ENCODE data around the gene TENM4.

Gene TENM4

GRCh38 chr11:79436919-79437277, 3.9 kb downstream of the TENM4 start:
- H3K4me3 ChIP-seq (ENCODE audit: low read depth in 1 of 2, low read length in 2 of 2): peak overlapping the region in 1 of 2 donors; percentile 17
- H3K27me3 ChIP-seq (ENCODE audit: control insufficient read depth in 1 of 2, insufficient read depth in 2 of 2, low read length in 2 of 2): peaks cover 53 to 61% of the 10 kb centered on the region in 2 donors
- H3K9me3 ChIP-seq (ENCODE audit: control insufficient read depth in 1 of 2, low read length in 2 of 2): no peaks in the 10 kb centered on the region
- H3K36me3 ChIP-seq (ENCODE audit: control insufficient read depth in 1 of 2, insufficient read depth in 2 of 2, low read length in 2 of 2): no peaks in the 10 kb centered on the region
- H3K4me1 ChIP-seq (ENCODE audit: control insufficient read depth in 1 of 2, insufficient read depth in 2 of 2, low read length in 2 of 2): peaks cover 10 to 23% of the 10 kb centered on the region in 2 donors
- no peak overlapping the region for H3K27ac ChIP-seq (ENCODE audit: low read depth, low read length)
- no peak overlapping the region for H3K9ac ChIP-seq (ENCODE audit: low read depth in 1 of 2, low read length in 2 of 2)

- H3K9me3 ChIP-seq (ENCODE audit: control insufficient read depth in 1 of 2, low read length in 2 of 2): no peaks in the 10 kb centered on the region
- H3K36me3 ChIP-seq (ENCODE audit: control insufficient read depth in 1 of 2, insufficient read depth in 2 of 2, low read length in 2 of 2): no peaks in the 10 kb centered on the region
- peaks cover 43 to 47% of the 10 kb centered on the region in 2 donors for H3K27me3 ChIP-seq (ENCODE audit: control insufficient read depth in 1 of 2, insufficient read depth in 2 of 2, low read length in 2 of 2)
- no peak overlapping the region for H3K9ac ChIP-seq (ENCODE audit: low read depth in 1 of 2, low read length in 2 of 2)
- no peak overlapping the region for H3K27ac ChIP-seq (ENCODE audit: low read depth, low read length)
- H3K4me3 ChIP-seq (ENCODE audit: low read depth in 1 of 2, low read length in 2 of 2): no peak overlapping the region
- peaks cover 6 to 17% of the 10 kb centered on the region in 2 donors for H3K4me1 ChIP-seq (ENCODE audit: control insufficient read depth in 1 of 2, insufficient read depth in 2 of 2, low read length in 2 of 2)
Measured at GRCh38 chr11:79434283-79434682, 6.5 kb downstream of the TENM4 start.

GRCh38 chr11:79432138-79432537, 8.7 kb downstream of the TENM4 start:
- Histone ChIP-seq H3K27ac (ENCODE audit: low read depth, low read length) (no peak overlapping the region), H3K9me3 (ENCODE audit: control insufficient read depth in 1 of 2, low read length in 2 of 2) (no peaks in the 10 kb centered on the region), H3K4me3 (ENCODE audit: low read depth in 1 of 2, low read length in 2 of 2) (no peak overlapping the region), H3K9ac (ENCODE audit: low read depth in 1 of 2, low read length in 2 of 2) (no peak overlapping the region), H3K27me3 (ENCODE audit: control insufficient read depth in 1 of 2, insufficient read depth in 2 of 2, low read length in 2 of 2) (peaks cover 28 to 30% of the 10 kb centered on the region in 2 donors), H3K36me3 (ENCODE audit: control insufficient read depth in 1 of 2, insufficient read depth in 2 of 2, low read length in 2 of 2) (no peaks in the 10 kb centered on the region), H3K4me1 (ENCODE audit: control insufficient read depth in 1 of 2, insufficient read depth in 2 of 2, low read length in 2 of 2) (peaks cover 2 to 5% of the 10 kb centered on the region in 2 donors)

GRCh38 chr11:79431535-79431934, 9.3 kb downstream of the TENM4 start:
- no peaks in the 10 kb centered on the region for H3K36me3 ChIP-seq (ENCODE audit: control insufficient read depth in 1 of 2, insufficient read depth in 2 of 2, low read length in 2 of 2)
- no peak overlapping the region for H3K27ac ChIP-seq (ENCODE audit: low read depth, low read length)
- no peaks in the 10 kb centered on the region for H3K4me1 ChIP-seq (ENCODE audit: control insufficient read depth in 1 of 2, insufficient read depth in 2 of 2, low read length in 2 of 2)
- no peaks in the 10 kb centered on the region for H3K9me3 ChIP-seq (ENCODE audit: control insufficient read depth in 1 of 2, low read length in 2 of 2)
- no peak overlapping the region for H3K9ac ChIP-seq (ENCODE audit: low read depth in 1 of 2, low read length in 2 of 2)
- H3K27me3 ChIP-seq (ENCODE audit: control insufficient read depth in 1 of 2, insufficient read depth in 2 of 2, low read length in 2 of 2): peaks cover 21 to 24% of the 10 kb centered on the region in 2 donors
- H3K4me3 ChIP-seq (ENCODE audit: low read depth in 1 of 2, low read length in 2 of 2): no peak overlapping the region

GRCh38 chr11:79430280-79430679, 10.6 kb downstream of the TENM4 start:
- no peak overlapping the region for H3K9ac ChIP-seq (ENCODE audit: low read depth in 1 of 2, low read length in 2 of 2)
- H3K4me1 ChIP-seq (ENCODE audit: control insufficient read depth in 1 of 2, insufficient read depth in 2 of 2, low read length in 2 of 2): no peaks in the 10 kb centered on the region
- H3K36me3 ChIP-seq (ENCODE audit: control insufficient read depth in 1 of 2, insufficient read depth in 2 of 2, low read length in 2 of 2): no peaks in the 10 kb centered on the region
- no peak overlapping the region for H3K4me3 ChIP-seq (ENCODE audit: low read depth in 1 of 2, low read length in 2 of 2)
- peaks cover 9 to 12% of the 10 kb centered on the region in 2 donors for H3K27me3 ChIP-seq (ENCODE audit: control insufficient read depth in 1 of 2, insufficient read depth in 2 of 2, low read length in 2 of 2)
- no peak overlapping the region for H3K27ac ChIP-seq (ENCODE audit: low read depth, low read length)
- H3K9me3 ChIP-seq (ENCODE audit: control insufficient read depth in 1 of 2, low read length in 2 of 2): no peaks in the 10 kb centered on the region

- H3K4me1 ChIP-seq (ENCODE audit: control insufficient read depth in 1 of 2, insufficient read depth in 2 of 2, low read length in 2 of 2): no peaks in the 10 kb centered on the region
- no peak overlapping the region for H3K4me3 ChIP-seq (ENCODE audit: low read depth in 1 of 2, low read length in 2 of 2)
- peaks cover 1 to 3% of the 10 kb centered on the region in 2 donors for H3K27me3 ChIP-seq (ENCODE audit: control insufficient read depth in 1 of 2, insufficient read depth in 2 of 2, low read length in 2 of 2)
- H3K9ac ChIP-seq (ENCODE audit: low read depth in 1 of 2, low read length in 2 of 2): no peak overlapping the region
- H3K27ac ChIP-seq (ENCODE audit: low read depth, low read length): no peak overlapping the region
- no peaks in the 10 kb centered on the region for H3K9me3 ChIP-seq (ENCODE audit: control insufficient read depth in 1 of 2, low read length in 2 of 2)
- no peaks in the 10 kb centered on the region for H3K36me3 ChIP-seq (ENCODE audit: control insufficient read depth in 1 of 2, insufficient read depth in 2 of 2, low read length in 2 of 2)
Measured at GRCh38 chr11:79428406-79428805, 12.4 kb downstream of the TENM4 start.

GRCh38 chr11:79427611-79428327, 13.1 kb downstream of the TENM4 start:
- Histone ChIP-seq H3K36me3 (ENCODE audit: control insufficient read depth in 1 of 2, insufficient read depth in 2 of 2, low read length in 2 of 2) (no peaks in the 10 kb centered on the region), H3K4me3 (ENCODE audit: low read depth in 1 of 2, low read length in 2 of 2) (no peak overlapping the region), H3K4me1 (ENCODE audit: control insufficient read depth in 1 of 2, insufficient read depth in 2 of 2, low read length in 2 of 2) (no peaks in the 10 kb centered on the region), H3K27ac (ENCODE audit: low read depth, low read length) (no peak overlapping the region), H3K9me3 (ENCODE audit: control insufficient read depth in 1 of 2, low read length in 2 of 2) (no peaks in the 10 kb centered on the region), H3K9ac (ENCODE audit: low read depth in 1 of 2, low read length in 2 of 2) (no peak overlapping the region), H3K27me3 (ENCODE audit: control insufficient read depth in 1 of 2, insufficient read depth in 2 of 2, low read length in 2 of 2) (peaks cover 0 to 3% of the 10 kb centered on the region in 2 donors)

- no peak overlapping the region for H3K27ac ChIP-seq (ENCODE audit: low read depth, low read length)
- H3K9me3 ChIP-seq (ENCODE audit: control insufficient read depth in 1 of 2, low read length in 2 of 2): no peaks in the 10 kb centered on the region
- no peaks in the 10 kb centered on the region for H3K4me1 ChIP-seq (ENCODE audit: control insufficient read depth in 1 of 2, insufficient read depth in 2 of 2, low read length in 2 of 2)
- no peaks in the 10 kb centered on the region for H3K36me3 ChIP-seq (ENCODE audit: control insufficient read depth in 1 of 2, insufficient read depth in 2 of 2, low read length in 2 of 2)
- no peak overlapping the region for H3K9ac ChIP-seq (ENCODE audit: low read depth in 1 of 2, low read length in 2 of 2)
- H3K27me3 ChIP-seq (ENCODE audit: control insufficient read depth in 1 of 2, insufficient read depth in 2 of 2, low read length in 2 of 2): peaks cover 0 to 3% of the 10 kb centered on the region in 2 donors
- no peak overlapping the region for H3K4me3 ChIP-seq (ENCODE audit: low read depth in 1 of 2, low read length in 2 of 2)
Measured at GRCh38 chr11:79427126-79427525, 13.7 kb downstream of the TENM4 start.

- no peaks in the 10 kb centered on the region for H3K9me3 ChIP-seq (ENCODE audit: control insufficient read depth in 1 of 2, low read length in 2 of 2)
- H3K27me3 ChIP-seq (ENCODE audit: control insufficient read depth in 1 of 2, insufficient read depth in 2 of 2, low read length in 2 of 2): peaks cover 0 to 3% of the 10 kb centered on the region in 2 donors
- no peaks in the 10 kb centered on the region for H3K36me3 ChIP-seq (ENCODE audit: control insufficient read depth in 1 of 2, insufficient read depth in 2 of 2, low read length in 2 of 2)
Measured at GRCh38 chr11:79425463-79425862, 15.4 kb downstream of the TENM4 start.

GRCh38 chr11:79423736-79424135, 17.1 kb downstream of the TENM4 start:
- Histone ChIP-seq H3K4me1 (ENCODE audit: control insufficient read depth in 1 of 2, insufficient read depth in 2 of 2, low read length in 2 of 2) (no peaks in the 10 kb centered on the region), H3K9ac (ENCODE audit: low read depth in 1 of 2, low read length in 2 of 2) (no peak overlapping the region), H3K36me3 (ENCODE audit: control insufficient read depth in 1 of 2, insufficient read depth in 2 of 2, low read length in 2 of 2) (no peaks in the 10 kb centered on the region), H3K27me3 (ENCODE audit: control insufficient read depth in 1 of 2, insufficient read depth in 2 of 2, low read length in 2 of 2) (peaks cover 0 to 3% of the 10 kb centered on the region in 2 donors), H3K9me3 (ENCODE audit: control insufficient read depth in 1 of 2, low read length in 2 of 2) (no peaks in the 10 kb centered on the region), H3K4me3 (ENCODE audit: low read depth in 1 of 2, low read length in 2 of 2) (no peak overlapping the region), H3K27ac (ENCODE audit: low read depth, low read length) (no peak overlapping the region)

More at GRCh38 chr11:79425463-79425862, 15.4 kb downstream of the TENM4 start:
- Histone ChIP-seq H3K4me1 (ENCODE audit: control insufficient read depth in 1 of 2, insufficient read depth in 2 of 2, low read length in 2 of 2) (no peaks in the 10 kb centered on the region), H3K27ac (ENCODE audit: low read depth, low read length) (no peak overlapping the region), H3K9ac (ENCODE audit: low read depth in 1 of 2, low read length in 2 of 2) (no peak overlapping the region), H3K4me3 (ENCODE audit: low read depth in 1 of 2, low read length in 2 of 2) (no peak overlapping the region)

All from duodenal mucosa (tissue), 2 donors.